H9 (cell line): ENCODE results near the gene CRB3. TPM values are rescaled to one million over a fixed set of nuclear protein-coding genes. Genes with fewer than 3 reads are reported as not detected.

Source experiments
- DNase-seq: peaks from one replicate; pipeline ENCODE4 v3.0.0-alpha.2; 2017
- H2AFZ ChIP-seq: one replicate; pipeline ENCODE4 v1.6.1; 2013; ENCODE audit warnings: mild to moderate bottlenecking, low read length, control low read depth, moderate library complexity
- H2AK5ac ChIP-seq: 2 replicates; pipeline ENCODE4 v1.6.1; 2013; ENCODE audit warnings: low read length, control low read depth, mixed read lengths; ENCODE audit not compliant: insufficient read length
- H2BK120ac ChIP-seq: one replicate; pipeline ENCODE4 v1.6.1; 2013; ENCODE audit warnings: low read depth, mild to moderate bottlenecking, low read length, control low read depth, inconsistent platforms; ENCODE audit not compliant: poor library complexity, severe bottlenecking
- H2BK12ac ChIP-seq: 2 replicates; pipeline ENCODE4 v1.6.1; 2013; ENCODE audit warnings: low read length, control low read depth, mixed read lengths, low read depth; ENCODE audit not compliant: insufficient read length
- H2BK15ac ChIP-seq: 2 replicates; pipeline ENCODE4 v1.6.1; 2013; ENCODE audit warnings: low read depth, low read length, control low read depth
- H2BK20ac ChIP-seq: one replicate; pipeline ENCODE4 v1.6.1; 2013; ENCODE audit warnings: low read depth, mild to moderate bottlenecking, low read length, control low read depth, inconsistent platforms; ENCODE audit not compliant: poor library complexity, severe bottlenecking
- H2BK5ac ChIP-seq: 2 replicates; pipeline ENCODE4 v1.6.1; 2013; ENCODE audit warnings: low read length, control low read depth, mixed read lengths; ENCODE audit not compliant: insufficient read length
- H3K14ac ChIP-seq: 2 replicates; pipeline ENCODE4 v1.6.1; 2013; ENCODE audit warnings: low read length, control low read depth; ENCODE audit not compliant: insufficient read depth
- H3K18ac ChIP-seq: 2 replicates; pipeline ENCODE4 v1.6.1; 2013; ENCODE audit warnings: low read depth, mild to moderate bottlenecking, mixed read lengths, low read length, control low read depth; ENCODE audit not compliant: insufficient read length
- H3K23ac ChIP-seq: 2 replicates; pipeline ENCODE4 v1.6.1; 2013; ENCODE audit warnings: low read length, control low read depth, mixed read lengths, low read depth; ENCODE audit not compliant: insufficient read length
- H3K23me2 ChIP-seq: 2 replicates; pipeline ENCODE4 v1.6.1; 2013; ENCODE audit warnings: low read depth, mild to moderate bottlenecking, mixed read lengths, low read length, control low read depth; ENCODE audit not compliant: insufficient read length, poor library complexity, severe bottlenecking
- H3K27ac ChIP-seq: 2 replicates; pipeline ENCODE4 v1.5.1; 2013; ENCODE audit warnings: low read length, control low read depth, mixed read lengths, low read depth; ENCODE audit not compliant: insufficient read length
- H3K27me3 ChIP-seq: 2 replicates; pipeline ENCODE4 v1.6.1; 2013; ENCODE audit warnings: low read length, control low read depth, inconsistent platforms; ENCODE audit not compliant: insufficient read depth
- H3K4ac ChIP-seq: 2 replicates; pipeline ENCODE4 v1.6.1; 2013; ENCODE audit warnings: low read depth, mild to moderate bottlenecking, control low read depth, inconsistent platforms, low read length, moderate library complexity
- H3K4me1 ChIP-seq: 2 replicates; pipeline ENCODE4 v1.6.1; 2013; ENCODE audit warnings: low read length, control low read depth, inconsistent platforms; ENCODE audit not compliant: insufficient read depth
- H3K4me2 ChIP-seq: 2 replicates; pipeline ENCODE4 v1.6.1; 2013; ENCODE audit warnings: low read length, control low read depth, mixed read lengths; ENCODE audit not compliant: insufficient read length, insufficient read depth
- H3K56ac ChIP-seq: 2 replicates; pipeline ENCODE4 v1.6.1; 2013; ENCODE audit warnings: low read depth, mild to moderate bottlenecking, mixed read lengths, low read length, control low read depth; ENCODE audit not compliant: insufficient read length
- H3K79me1 ChIP-seq: 2 replicates; pipeline ENCODE4 v1.6.1; 2013; ENCODE audit warnings: low read depth, mild to moderate bottlenecking, moderate library complexity, low read length, control low read depth, inconsistent platforms; ENCODE audit not compliant: insufficient read depth, poor library complexity, severe bottlenecking
- H3K79me2 ChIP-seq: 2 replicates; pipeline ENCODE4 v1.6.1; 2013; ENCODE audit warnings: low read length, control low read depth, inconsistent platforms; ENCODE audit not compliant: insufficient read depth
- H3K9ac ChIP-seq: 2 replicates; pipeline ENCODE4 v1.6.1; 2013; ENCODE audit warnings: low read length, control low read depth, mixed read lengths; ENCODE audit not compliant: insufficient read length; ENCODE audit errors: extremely low read depth
- H3K9me3 ChIP-seq: one replicate; pipeline ENCODE4 v1.6.1; 2013; ENCODE audit warnings: low read depth, low read length, inconsistent platforms; ENCODE audit not compliant: control insufficient read depth
- H3T11ph ChIP-seq: one replicate; pipeline ENCODE4 v1.6.1; 2013; ENCODE audit warnings: mild to moderate bottlenecking, low read length, control low read depth, inconsistent platforms
- H4K20me1 ChIP-seq: one replicate; pipeline ENCODE4 v1.6.1; 2013; ENCODE audit not compliant: control insufficient read depth, insufficient read length, insufficient read depth
- H4K5ac ChIP-seq: 2 replicates; pipeline ENCODE4 v1.6.1; 2013; ENCODE audit warnings: low read depth, mild to moderate bottlenecking, mixed read lengths, low read length, control low read depth; ENCODE audit not compliant: insufficient read length
- H4K8ac ChIP-seq: replicated peaks from 2 replicates; pipeline ENCODE4 v1.6.1; 2013; ENCODE audit warnings: low read length, control low read depth, mixed read lengths, low read depth; ENCODE audit not compliant: insufficient read length
- H4K91ac ChIP-seq: 2 replicates; pipeline ENCODE4 v1.6.1; 2013; ENCODE audit warnings: low read depth, mild to moderate bottlenecking, moderate library complexity, mixed read lengths, low read length, control low read depth; ENCODE audit not compliant: insufficient read length
- H3K27ac Mint-ChIP-seq, 3 experiments: 2 replicates in 2 of 3; 3 replicates in 1 of 3; pipeline ENCODE4 v1.8.0; 2020 to 2021; ENCODE audit warnings: mixed read lengths in 3 of 3, mild to moderate bottlenecking in 1 of 3, moderate library complexity in 1 of 3
- H3K27me3 Mint-ChIP-seq: 2 replicates; pipeline ENCODE4 v1.8.0; 2021; ENCODE audit warnings: low read depth, mild to moderate bottlenecking, moderate library complexity, mixed read lengths
- H3K36me3 Mint-ChIP-seq, 3 experiments: 2 replicates in 2 of 3; 3 replicates in 1 of 3; pipeline ENCODE4 v1.8.0; 2020 to 2021; ENCODE audit warnings: low read depth in 3 of 3, mixed read lengths in 3 of 3; ENCODE audit not compliant: insufficient read depth in 1 of 3
- H3K4me1 Mint-ChIP-seq, 2 experiments: 2 replicates each; pipeline ENCODE4 v1.8.0; 2020; ENCODE audit warnings: mixed read lengths in 2 of 2
- H3K4me3 Mint-ChIP-seq, 2 experiments: 2 replicates in 1 of 2; 3 replicates in 1 of 2; pipeline ENCODE4 v1.8.0; 2020 to 2021; ENCODE audit warnings: mild to moderate bottlenecking in 2 of 2, mixed read lengths in 2 of 2, moderate library complexity in 1 of 2
- H3K9me3 Mint-ChIP-seq, 2 experiments: 2 replicates in 1 of 2; 3 replicates in 1 of 2; pipeline ENCODE4 v1.8.0; 2020; ENCODE audit warnings: mild to moderate bottlenecking in 2 of 2, mixed read lengths in 2 of 2, moderate library complexity in 1 of 2
- WGBS: extraction: QIAGEN DNeasy Blood & Tissue Kit; methylation state at CpG from one replicate; pipeline ENCODE4 v1.1.7; 2013; ENCODE audit warnings: missing lambda C conversion rate, low lambda C conversion rate, mixed read lengths; ENCODE audit not compliant: insufficient read length; ENCODE audit errors: extremely low coverage; 5-methylcytosine and 5-hydroxymethylcytosine counted together
- total RNA-seq: library from RNA; stranded (reverse); gene quantifications from 2 replicates; pipeline ENCODE4 v1.2.1, GENCODE V29; 2021
- TF ChIP-seq, protein P1 (sequence below): fragments of 200-600 bp; sonication (generic); conservative IDR thresholded peaks from 3 replicates; pipeline ENCODE4 v1.8.0; 2021; ENCODE audit warnings: antibody characterized with exemption, mild to moderate bottlenecking

The CRB3 gene
- total RNA-seq, 1 experiment from 2014 or later: 32.1 TPM

- Histone ChIP-seq H3K79me2 (no peaks in the 10 kb centered on the region), H4K8ac (no peak overlapping the region), H3K56ac (no peak overlapping the region), H3K4me2 (no peak overlapping the region), H3K18ac (no peak overlapping the region), H2AFZ (no peak overlapping the region), H3K23ac (no peak overlapping the region), H2BK5ac (no peak overlapping the region), H2BK20ac (no peak overlapping the region), H3K79me1 (no peaks in the 10 kb centered on the region), H4K91ac (no peak overlapping the region), H2BK120ac (no peak overlapping the region), H3K4ac (no peak overlapping the region), H3K27ac (no peak overlapping the region), H3K4me1 (no peaks in the 10 kb centered on the region), H2BK15ac (no peak overlapping the region), H2AK5ac (no peak overlapping the region), H3K27me3 (no peaks in the 10 kb centered on the region), H4K5ac (no peak overlapping the region), H2BK12ac (no peak overlapping the region), H3T11ph (no peak overlapping the region), H3K9ac (no peak overlapping the region), H3K23me2 (peaks cover 9% of the 10 kb centered on the region), H4K20me1 (no peaks in the 10 kb centered on the region), H3K14ac (no peak overlapping the region), H3K9me3 (no peaks in the 10 kb centered on the region)
- Mint-ChIP-seq H3K27me3 (peaks cover 28% of the 10 kb centered on the region), H3K4me3 (no peak overlapping the region), H3K27ac (peak overlapping the region in 1 of 3 experiments; percentile 26; a peak in 1 of 7 replicates), H3K4me1 (peaks cover 7 to 9% of the 10 kb centered on the region in 2 experiments), H3K36me3 (peaks cover 0 to 24% (median 4%) of the 10 kb centered on the region in 3 experiments), H3K9me3 (no peaks in the 10 kb centered on the region)
- no peak for DNase-seq
- TF ChIP-seq, protein P1, sequence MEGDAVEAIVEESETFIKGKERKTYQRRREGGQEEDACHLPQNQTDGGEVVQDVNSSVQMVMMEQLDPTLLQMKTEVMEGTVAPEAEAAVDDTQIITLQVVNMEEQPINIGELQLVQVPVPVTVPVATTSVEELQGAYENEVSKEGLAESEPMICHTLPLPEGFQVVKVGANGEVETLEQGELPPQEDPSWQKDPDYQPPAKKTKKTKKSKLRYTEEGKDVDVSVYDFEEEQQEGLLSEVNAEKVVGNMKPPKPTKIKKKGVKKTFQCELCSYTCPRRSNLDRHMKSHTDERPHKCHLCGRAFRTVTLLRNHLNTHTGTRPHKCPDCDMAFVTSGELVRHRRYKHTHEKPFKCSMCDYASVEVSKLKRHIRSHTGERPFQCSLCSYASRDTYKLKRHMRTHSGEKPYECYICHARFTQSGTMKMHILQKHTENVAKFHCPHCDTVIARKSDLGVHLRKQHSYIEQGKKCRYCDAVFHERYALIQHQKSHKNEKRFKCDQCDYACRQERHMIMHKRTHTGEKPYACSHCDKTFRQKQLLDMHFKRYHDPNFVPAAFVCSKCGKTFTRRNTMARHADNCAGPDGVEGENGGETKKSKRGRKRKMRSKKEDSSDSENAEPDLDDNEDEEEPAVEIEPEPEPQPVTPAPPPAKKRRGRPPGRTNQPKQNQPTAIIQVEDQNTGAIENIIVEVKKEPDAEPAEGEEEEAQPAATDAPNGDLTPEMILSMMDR: no peak
- no CpG with 5 or more reads among the region's 17 CpGs for whole genome bisulfite sequencing
These were observed 35.1 kb downstream of the CRB3 start for GRCh38 chr19:6499052-6499790.
